HEK293T (cell line): ENCODE data around the gene PRTFDC1.

Experiments
- ARNT ChIP-seq: fragments of 450-650 bp; IDR thresholded peaks from 2 replicates; pipeline ENCODE4 v1.6.1; 2017; ENCODE audit warnings: mild to moderate bottlenecking
- BHLHE40 ChIP-seq: fragments of 450-650 bp; IDR thresholded peaks from 2 replicates; pipeline ENCODE4 v1.6.1; 2016; ENCODE audit warnings: mild to moderate bottlenecking, moderate library complexity, borderline replicate concordance
- CTBP1 ChIP-seq: fragments of 450-650 bp; IDR thresholded peaks from 2 replicates; pipeline ENCODE4 v1.6.1; 2016; ENCODE audit warnings: borderline replicate concordance
- ELF4 ChIP-seq: fragments of 450-650 bp; IDR thresholded peaks from 2 replicates; pipeline ENCODE4 v1.6.1; 2017; ENCODE audit warnings: antibody characterized with exemption
- FOXA1 ChIP-seq: fragments of 450-650 bp; IDR thresholded peaks from 2 replicates; pipeline ENCODE4 v1.6.1; 2016; ENCODE audit warnings: mild to moderate bottlenecking
- FOXK2 ChIP-seq: fragments of 450-650 bp; IDR thresholded peaks from 2 replicates; pipeline ENCODE4 v1.6.1; 2016; ENCODE audit warnings: mild to moderate bottlenecking
- FOXM1 ChIP-seq: fragments of 450-650 bp; IDR thresholded peaks from 2 replicates; pipeline ENCODE4 v1.6.1; 2017; ENCODE audit warnings: mild to moderate bottlenecking, borderline replicate concordance
- L3MBTL2 ChIP-seq: fragments of 450-650 bp; conservative IDR thresholded peaks from 2 replicates; pipeline ENCODE4 v1.6.1; 2016; ENCODE audit warnings: mild to moderate bottlenecking
- PKNOX1 ChIP-seq: fragments of 450-650 bp; IDR thresholded peaks from 2 replicates; pipeline ENCODE4 v1.6.1; 2016
- SP1 ChIP-seq: fragments of 450-650 bp; IDR thresholded peaks from 2 replicates; pipeline ENCODE4 v1.6.1; 2017
- SUZ12 ChIP-seq: fragments of 450-650 bp; IDR thresholded peaks from 2 replicates; pipeline ENCODE4 v1.6.1; 2016; ENCODE audit warnings: mild to moderate bottlenecking
- TARDBP ChIP-seq: fragments of 450-650 bp; IDR thresholded peaks from 2 replicates; pipeline ENCODE4 v1.6.1; 2016
- ZNF384 ChIP-seq: fragments of 450-650 bp; IDR thresholded peaks from 2 replicates; pipeline ENCODE4 v1.6.1; 2016

GRCh38 chr10:24947304-24948097 lies 4.9 kb downstream of the PRTFDC1 start:
- TF ChIP-seq BHLHE40 (no peak), L3MBTL2 (no peak), CTBP1 (no peak), TARDBP (no peak), SP1 (no peak), ARNT (no peak), SUZ12 (no peak), FOXK2 (no peak), FOXM1 (no peak), PKNOX1 (no peak), ELF4 (no peak), ZNF384 (no peak), FOXA1 (no peak)
